ENCODE results near the gene NNAT.
"Not testable (repeated sequence)": the region's sequence is repeated elsewhere in the genome, so short reads cannot be mapped to it uniquely, and the experiment has no call there.

Gene NNAT

DNA sequence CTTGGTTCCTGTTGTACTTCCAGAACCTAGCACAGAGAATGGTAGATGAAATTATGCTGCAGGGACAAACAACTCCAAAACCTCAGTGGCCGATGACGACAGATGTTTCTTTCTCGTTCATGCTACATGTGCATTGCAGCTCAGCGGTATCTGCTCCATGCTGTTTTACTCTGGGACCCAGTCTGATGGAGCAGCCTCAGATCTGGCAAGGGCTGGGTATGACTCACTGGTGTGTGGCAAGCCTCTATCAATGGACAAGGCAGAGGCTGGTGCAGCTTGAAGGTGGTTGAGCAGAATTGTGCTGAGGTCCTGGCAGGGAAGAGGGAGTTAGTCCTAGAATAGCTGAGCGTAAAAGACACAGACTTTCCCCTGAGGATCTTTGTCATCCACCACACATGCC is 17.0 kb downstream of the NNAT start:
- TF ChIP-seq, protein P1, sequence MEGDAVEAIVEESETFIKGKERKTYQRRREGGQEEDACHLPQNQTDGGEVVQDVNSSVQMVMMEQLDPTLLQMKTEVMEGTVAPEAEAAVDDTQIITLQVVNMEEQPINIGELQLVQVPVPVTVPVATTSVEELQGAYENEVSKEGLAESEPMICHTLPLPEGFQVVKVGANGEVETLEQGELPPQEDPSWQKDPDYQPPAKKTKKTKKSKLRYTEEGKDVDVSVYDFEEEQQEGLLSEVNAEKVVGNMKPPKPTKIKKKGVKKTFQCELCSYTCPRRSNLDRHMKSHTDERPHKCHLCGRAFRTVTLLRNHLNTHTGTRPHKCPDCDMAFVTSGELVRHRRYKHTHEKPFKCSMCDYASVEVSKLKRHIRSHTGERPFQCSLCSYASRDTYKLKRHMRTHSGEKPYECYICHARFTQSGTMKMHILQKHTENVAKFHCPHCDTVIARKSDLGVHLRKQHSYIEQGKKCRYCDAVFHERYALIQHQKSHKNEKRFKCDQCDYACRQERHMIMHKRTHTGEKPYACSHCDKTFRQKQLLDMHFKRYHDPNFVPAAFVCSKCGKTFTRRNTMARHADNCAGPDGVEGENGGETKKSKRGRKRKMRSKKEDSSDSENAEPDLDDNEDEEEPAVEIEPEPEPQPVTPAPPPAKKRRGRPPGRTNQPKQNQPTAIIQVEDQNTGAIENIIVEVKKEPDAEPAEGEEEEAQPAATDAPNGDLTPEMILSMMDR (IDR thresholded peaks at IDR 0.05; ENCODE audit: insufficient read depth, low read length, poor library complexity, severe bottlenecking), result no peak
- no peak overlapping the region for H3K4me3 ChIP-seq (replicated peaks; ENCODE audit: low read depth, low read length)
- no peaks in the 10 kb centered on the region for H3K36me3 ChIP-seq (ENCODE audit: control insufficient read depth, insufficient read depth, low read length)
- DNase-seq (ENCODE audit: extremely low read depth, insufficient read length), result no peak
- H3K27me3 ChIP-seq (replicated peaks; ENCODE audit: control insufficient read depth, insufficient read depth, low read length), result no peaks in the 10 kb centered on the region

DNA sequence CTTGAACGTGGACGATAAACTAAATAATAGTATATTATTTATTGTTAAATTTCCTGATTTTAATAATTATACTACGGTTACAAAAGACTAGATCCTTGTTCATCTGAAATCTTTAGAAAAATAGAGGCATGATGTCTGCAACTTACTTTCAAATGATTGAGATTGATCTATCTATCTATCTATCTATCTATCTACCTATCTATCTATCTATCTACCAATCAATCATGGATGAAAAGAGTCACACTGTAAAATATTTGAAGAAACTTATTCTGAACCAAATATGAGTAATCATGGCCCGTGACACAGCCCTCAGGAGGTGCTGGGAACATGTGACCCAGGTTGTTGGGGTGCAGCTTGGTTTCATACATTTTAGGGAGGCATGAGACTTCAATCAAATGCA is 18.4 kb downstream of the NNAT start:
- H3K4me3 ChIP-seq (replicated peaks; ENCODE audit: low read depth, low read length), result no peak overlapping the region
- H3K36me3 ChIP-seq (ENCODE audit: control insufficient read depth, insufficient read depth, low read length), result no peaks in the 10 kb centered on the region
- H3K27me3 ChIP-seq (replicated peaks; ENCODE audit: control insufficient read depth, insufficient read depth, low read length), result no peaks in the 10 kb centered on the region
- DNase-seq (ENCODE audit: extremely low read depth, insufficient read length), result no peak
- TF ChIP-seq, protein P1 (IDR thresholded peaks at IDR 0.05; ENCODE audit: insufficient read depth, low read length, poor library complexity, severe bottlenecking), result no peak

DNA sequence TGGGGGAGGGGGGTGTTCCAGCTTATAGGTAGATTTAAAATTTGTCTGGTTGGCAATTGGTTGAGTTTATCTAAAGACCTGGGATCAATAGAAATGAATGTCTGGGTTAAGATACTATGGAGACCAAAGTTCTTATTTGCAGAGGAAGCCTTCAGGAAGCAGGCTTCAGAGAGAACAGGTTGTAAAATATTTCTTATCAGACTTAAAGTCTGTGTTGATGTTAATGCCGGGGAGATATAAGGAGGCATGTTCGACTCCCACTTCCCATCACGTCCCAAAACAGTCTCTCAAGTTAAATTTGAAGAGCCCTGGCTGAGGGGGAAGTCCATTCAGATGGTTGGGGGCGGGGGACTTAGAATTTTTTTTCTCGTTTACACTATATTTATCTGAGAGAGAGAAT is 19.0 kb downstream of the NNAT start:
- Histone ChIP-seq H3K27me3 (replicated peaks; ENCODE audit: control insufficient read depth, insufficient read depth, low read length) (peaks cover 2% of the 10 kb centered on the region; the same call in 1 of the 2 replicates), H3K4me3 (replicated peaks; ENCODE audit: low read depth, low read length) (no peak overlapping the region), H3K36me3 (ENCODE audit: control insufficient read depth, insufficient read depth, low read length) (no peaks in the 10 kb centered on the region)
- no peak for DNase-seq (ENCODE audit: extremely low read depth, insufficient read length)
- TF ChIP-seq, protein P1 (IDR thresholded peaks at IDR 0.05; ENCODE audit: insufficient read depth, low read length, poor library complexity, severe bottlenecking), result no peak

DNA sequence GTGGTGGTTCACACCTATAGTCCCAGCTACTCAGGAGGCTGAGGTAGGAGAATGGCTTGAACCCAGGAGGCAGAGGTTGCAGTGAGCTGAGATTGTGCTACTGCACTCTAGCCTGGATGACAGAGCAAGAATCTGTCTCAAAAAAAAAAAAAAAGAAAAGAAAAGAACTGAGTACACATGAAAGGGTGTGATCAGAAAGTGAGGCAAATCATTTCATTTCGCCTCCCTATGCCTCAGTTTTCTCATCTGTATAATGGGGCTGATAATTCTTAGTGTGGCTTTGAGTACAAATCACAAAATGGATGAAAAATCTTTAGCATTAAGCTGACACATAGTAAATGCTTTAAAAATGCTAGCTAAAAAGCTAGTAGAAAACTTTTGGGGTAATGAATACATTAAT is 19.8 kb downstream of the NNAT start:
- not testable (repeated sequence) for H3K36me3 ChIP-seq (ENCODE audit: control insufficient read depth, insufficient read depth, low read length); H3K27me3 ChIP-seq (replicated peaks; ENCODE audit: control insufficient read depth, insufficient read depth, low read length); DNase-seq (ENCODE audit: extremely low read depth, insufficient read length); H3K4me3 ChIP-seq (replicated peaks; ENCODE audit: low read depth, low read length)

DNA sequence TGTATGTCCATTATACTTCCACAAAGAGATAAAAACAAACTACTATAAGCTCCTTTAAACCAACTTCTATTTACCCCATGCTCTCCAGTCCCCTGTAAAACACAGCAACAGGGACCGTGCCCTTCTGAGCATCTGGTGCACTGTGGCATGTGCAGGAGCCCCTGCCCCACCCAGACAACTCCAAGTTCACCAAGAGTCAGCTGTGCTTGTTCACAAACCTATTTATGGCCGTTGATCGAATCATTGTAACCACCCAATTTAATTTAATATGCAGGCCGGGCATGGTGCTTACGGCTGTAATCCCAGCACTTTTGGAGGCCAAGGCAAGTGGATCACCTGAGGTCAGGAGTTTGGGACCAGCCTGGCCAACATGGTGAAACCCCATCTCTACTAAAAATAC is 20.3 kb downstream of the NNAT start:
- Histone ChIP-seq H3K4me3 (replicated peaks; ENCODE audit: low read depth, low read length) (no peak overlapping the region), H3K36me3 (ENCODE audit: control insufficient read depth, insufficient read depth, low read length) (no peaks in the 10 kb centered on the region), H3K27me3 (replicated peaks; ENCODE audit: control insufficient read depth, insufficient read depth, low read length) (peaks cover 2% of the 10 kb centered on the region; the same call in 1 of the 2 replicates)
- no peak for DNase-seq (ENCODE audit: extremely low read depth, insufficient read length)
- TF ChIP-seq, protein P1 (IDR thresholded peaks at IDR 0.05; ENCODE audit: insufficient read depth, low read length, poor library complexity, severe bottlenecking), result no peak

DNA sequence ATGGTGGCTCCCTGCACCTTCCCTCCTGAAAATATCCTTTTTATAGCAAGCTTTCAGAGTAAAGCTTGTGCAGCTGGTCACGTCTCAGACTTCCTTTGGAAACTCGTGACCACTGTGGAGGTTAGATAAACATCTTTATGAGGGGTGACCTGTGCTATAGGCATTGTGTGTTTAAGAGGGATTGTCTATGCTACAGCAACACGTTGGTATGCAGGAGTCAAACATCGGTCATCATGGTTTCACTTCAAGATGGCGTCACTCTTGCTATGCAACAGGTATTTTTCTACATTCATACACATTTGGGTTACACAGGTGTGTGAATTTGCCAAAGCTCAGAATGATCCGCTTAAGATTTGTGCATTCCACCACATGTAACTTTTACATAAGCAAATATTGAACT is 21.2 kb downstream of the NNAT start:
- Histone ChIP-seq H3K4me3 (replicated peaks; ENCODE audit: low read depth, low read length) (no peak overlapping the region), H3K36me3 (ENCODE audit: control insufficient read depth, insufficient read depth, low read length) (no peaks in the 10 kb centered on the region), H3K27me3 (replicated peaks; ENCODE audit: control insufficient read depth, insufficient read depth, low read length) (peaks cover 2% of the 10 kb centered on the region; the same call in 1 of the 2 replicates)
- no peak for DNase-seq (ENCODE audit: extremely low read depth, insufficient read length)
- TF ChIP-seq, protein P1 (IDR thresholded peaks at IDR 0.05; ENCODE audit: insufficient read depth, low read length, poor library complexity, severe bottlenecking), result no peak
